Stimulated activated naive CD4-positive, alpha-beta T cell treated with Interleukin-2 at 50 U/mL for 16 hours (primary cell): ENCODE measurements around the gene RPL39.
"Not testable (repeated sequence)": the region's sequence is repeated elsewhere in the genome, so short reads cannot be mapped to it uniquely, and the experiment has no call there.

Source experiments
- DNase-seq: peaks from one replicate; lab custom pipeline; 2025; lab: John Stamatoyannopoulos, UW

The RPL39 gene

DNA sequence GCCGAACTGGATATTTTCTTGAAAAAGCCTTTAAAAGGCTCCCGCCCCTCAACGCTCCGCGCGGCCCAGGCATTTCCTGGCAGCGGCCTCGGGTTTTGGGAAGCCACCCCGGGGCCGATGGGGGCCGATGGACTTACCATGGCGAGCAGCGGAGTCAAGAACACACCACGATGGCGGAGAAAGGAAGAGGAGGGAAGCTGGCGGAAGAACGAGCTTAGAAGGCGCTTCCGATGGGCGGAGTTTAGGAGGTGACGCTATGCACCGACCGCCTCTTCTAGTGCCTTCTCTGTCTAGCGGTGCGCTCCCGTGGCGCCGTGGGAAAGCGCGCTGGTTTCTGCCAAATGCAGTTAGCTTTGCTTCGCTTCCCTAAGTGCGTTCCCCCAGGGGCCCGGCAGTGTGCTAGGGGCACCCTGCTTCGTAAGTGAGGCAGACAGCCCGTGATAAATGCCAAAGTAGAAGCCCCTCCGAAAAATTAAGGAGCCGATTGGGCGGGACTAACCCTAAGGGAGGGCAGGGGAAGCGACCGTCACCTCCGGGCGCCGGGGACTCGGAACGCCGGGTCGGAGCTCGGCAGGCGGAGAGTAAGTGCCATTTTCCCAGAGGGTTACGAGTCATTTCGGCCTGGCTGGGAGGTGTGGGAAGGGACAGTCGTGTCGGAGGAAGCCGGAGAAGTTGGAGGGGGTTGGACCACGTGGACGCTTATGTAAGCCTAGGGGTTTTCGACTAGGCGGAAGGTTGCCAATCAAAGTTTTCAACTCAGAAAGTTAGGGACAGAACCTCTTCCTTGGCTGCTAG lies at the start of gene RPL39:
TSS of gene RPL39 (minus strand) at position 194 of the 795 bp plus-strand sequence. CDS start at position 140, 54 bp downstream.
- DNase-seq: peak; percentile 80

DNA sequence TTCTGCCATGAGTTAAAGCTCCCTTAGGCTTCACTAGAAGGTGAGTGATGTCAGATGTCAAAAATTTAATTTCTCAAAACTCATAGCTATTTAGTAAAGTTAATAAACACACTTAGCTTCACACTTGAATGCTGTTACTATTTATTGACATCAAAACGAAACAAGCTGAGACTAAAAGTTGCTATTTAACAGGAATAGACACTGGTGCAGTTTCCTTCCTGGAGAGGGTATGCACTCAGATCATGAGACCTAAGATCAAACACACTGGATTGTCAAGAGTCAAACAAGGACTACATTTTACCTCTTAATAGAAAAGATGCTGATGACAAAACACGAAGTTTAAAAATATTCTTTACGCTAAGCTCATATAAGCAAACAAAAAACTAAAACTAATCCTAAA lies 42.5 kb upstream of the RPL39 start:
- DNase-seq: no peak

DNA sequence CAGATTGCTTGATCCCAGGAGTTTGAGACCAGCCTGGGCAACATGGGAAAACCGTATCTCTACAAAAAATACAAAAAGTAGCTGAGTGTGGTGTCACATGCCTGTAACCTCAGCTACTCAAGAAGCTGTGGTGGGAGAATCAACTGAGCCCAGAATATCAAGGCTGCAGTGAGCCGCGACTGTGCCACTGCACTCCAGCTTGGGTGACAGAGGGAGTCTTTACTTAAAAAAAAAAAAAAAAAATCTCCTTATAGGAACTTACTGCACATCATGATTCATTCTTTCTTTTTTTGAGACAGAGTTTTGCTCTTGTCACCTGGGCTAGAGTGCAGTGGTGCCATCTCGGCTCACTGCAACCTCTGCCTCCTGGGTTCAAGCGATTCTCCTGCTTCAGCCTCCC lies 37.0 kb upstream of the RPL39 start:
- no peak for DNase-seq

DNA sequence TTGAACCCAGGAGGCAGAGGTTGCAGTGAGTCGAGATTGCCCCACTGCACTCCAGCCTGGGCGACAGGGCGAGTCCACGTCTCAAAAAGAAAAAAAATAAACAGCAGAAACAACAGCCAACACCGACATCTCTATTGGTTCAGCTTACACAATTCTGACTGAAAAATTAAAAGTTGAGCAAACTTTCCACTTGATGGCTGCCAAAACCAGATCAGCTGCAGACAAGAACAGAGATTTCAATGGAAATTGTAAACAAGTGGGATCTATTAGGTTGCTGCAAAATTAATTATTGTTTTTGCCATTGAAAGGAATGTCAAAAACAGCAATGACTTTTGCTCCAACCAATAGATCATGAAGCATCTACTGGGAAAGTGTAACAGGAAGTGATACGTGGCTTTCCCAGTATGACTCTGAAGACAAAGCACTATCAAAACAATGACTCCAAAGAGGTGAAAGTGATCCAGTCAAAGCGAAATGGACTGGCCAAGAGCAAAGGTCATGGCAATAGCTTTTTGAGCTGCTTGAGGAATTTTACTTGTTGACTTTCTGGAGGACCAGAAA lies 35.0 kb upstream of the RPL39 start:
- no peak for DNase-seq

DNA sequence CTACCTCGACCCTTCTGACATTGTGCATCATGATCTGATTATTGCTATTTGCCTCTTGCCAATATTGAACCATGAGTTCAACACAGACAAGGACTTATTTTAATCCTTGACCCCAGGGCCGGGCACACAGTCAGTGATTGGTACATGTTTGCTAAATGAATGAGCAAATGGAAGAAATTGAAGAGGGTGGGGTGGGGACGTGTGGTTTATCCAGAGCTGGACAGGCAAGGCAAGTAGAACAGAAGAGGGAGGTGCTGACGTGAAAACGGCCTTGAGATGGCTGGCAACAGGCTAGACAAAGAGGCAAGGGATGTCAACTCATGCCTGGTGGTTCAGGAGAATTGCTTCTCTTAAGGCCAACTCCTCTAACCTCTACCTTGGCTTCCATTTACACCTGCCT lies 32.8 kb upstream of the RPL39 start:
- not testable (repeated sequence) for DNase-seq

DNA sequence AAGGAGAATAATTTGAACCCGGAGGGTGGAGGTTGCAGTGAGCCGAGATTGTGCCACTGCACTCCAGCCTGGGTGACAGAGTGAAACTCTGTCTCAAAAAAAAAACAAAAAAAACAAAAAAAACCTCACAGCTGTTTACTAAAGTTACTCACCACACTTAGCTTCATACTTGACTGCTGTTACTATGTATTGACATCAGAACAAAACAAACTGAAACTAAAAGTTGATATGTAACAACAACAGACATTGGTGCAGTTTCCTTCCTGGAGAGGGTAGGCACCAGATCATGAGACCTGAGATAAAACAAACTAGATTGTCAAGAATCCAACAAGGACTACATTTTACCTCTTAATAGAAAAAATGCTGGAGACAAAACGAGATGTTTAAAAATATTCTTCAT lies 30.3 kb upstream of the RPL39 start:
- DNase-seq: not testable (repeated sequence)

DNA sequence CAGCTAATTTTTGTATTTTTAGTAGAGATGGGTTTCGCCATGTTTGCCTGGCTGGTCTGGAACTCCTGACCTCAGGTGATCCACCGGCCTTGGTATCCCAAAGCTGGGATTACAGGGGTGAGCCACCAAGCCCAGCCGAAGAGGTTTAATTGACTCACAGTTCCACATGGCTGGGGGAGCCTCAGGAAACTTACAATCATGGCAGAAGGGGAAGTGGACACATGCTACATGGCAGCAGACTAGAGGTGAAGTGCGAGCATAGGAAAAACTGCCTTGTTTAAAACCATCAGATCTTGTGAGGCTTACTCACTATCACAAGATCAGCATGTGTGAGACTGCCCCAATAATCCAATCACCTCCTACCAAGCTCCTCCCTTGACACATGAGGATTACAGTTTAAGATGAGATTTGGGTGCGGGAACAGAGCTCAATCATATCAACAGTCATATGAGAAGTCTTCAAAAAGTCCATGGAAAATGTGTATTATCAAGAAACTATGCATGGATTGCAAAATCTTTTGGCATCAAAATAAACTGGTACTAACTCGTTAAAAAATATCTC lies 25.8 kb upstream of the RPL39 start:
- no peak for DNase-seq

DNA sequence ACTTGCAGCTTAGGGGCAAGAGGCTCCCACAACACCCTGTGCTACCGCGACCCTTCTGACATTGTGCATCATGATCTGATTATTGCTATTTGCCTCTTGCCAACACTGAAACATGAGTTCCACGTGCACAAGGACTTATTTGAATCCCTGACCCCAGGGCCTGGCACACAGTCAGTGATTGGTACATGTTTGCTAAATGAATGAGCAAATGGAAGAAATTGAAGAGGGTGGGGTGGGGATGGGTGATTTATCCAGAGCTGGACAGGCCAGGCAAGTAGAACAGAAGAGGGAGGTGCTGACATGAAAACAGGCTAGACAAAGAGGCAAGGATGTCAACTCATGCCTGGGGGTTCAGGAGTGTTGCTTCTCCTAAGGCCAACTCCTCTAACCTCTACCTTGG lies 24.9 kb upstream of the RPL39 start:
- no peak for DNase-seq

DNA sequence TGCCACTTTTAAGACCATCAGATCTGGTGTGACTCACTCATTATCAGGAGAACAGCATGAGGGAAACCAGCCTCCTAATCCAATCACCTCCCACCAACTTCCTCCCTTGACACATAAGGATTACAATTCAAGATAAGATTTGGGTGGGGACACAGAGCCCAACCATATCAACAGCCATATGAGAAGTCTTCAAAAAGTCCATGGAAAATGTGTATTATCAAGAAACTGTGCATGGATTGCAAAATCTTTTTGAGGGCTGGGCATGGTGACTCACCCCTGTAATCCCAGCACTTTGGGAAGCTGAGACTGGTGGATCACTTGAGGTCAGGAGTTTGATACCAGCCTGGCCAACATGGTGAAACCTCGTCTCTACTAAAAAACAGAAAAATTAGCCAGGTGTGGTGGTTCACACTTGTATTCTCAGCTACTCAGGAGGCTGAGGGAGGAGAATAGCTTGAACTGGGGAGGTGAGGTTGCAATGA lies 17.8 kb upstream of the RPL39 start:
- DNase-seq: no peak

DNA sequence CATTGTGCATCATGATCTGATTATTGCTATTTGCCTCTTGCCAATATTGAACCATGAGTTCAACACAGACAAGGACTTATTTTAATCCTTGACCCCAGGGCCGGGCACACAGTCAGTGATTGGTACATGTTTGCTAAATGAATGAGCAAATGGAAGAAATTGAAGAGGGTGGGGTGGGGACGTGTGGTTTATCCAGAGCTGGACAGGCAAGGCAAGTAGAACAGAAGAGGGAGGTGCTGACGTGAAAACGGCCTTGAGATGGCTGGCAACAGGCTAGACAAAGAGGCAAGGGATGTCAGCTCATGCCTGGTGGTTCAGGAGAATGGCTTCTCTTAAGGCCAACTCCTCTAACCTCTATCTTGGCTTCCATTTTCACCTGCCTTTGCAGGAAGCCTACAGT lies 17.0 kb upstream of the RPL39 start:
- DNase-seq: not testable (repeated sequence)

DNA sequence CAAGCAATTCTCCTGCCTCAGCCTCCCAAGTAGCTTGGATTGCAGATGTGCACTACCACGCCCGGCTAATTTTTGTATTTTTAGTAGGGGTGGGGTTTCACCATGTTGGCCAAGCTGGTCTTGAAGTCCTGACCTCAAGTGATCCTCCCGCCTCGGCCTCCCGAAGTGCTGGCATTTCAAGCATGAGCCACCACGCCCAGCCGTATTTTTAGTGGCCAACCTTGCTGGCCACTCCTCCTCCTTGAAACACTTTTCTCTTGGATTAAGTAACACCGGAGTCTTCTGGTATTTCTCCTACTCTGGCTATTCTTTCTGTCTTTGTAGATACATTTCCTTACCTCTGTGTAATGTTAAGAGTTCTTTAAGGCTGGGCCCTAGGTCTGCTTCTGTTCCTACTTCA lies 11.1 kb upstream of the RPL39 start:
- DNase-seq: no peak

DNA sequence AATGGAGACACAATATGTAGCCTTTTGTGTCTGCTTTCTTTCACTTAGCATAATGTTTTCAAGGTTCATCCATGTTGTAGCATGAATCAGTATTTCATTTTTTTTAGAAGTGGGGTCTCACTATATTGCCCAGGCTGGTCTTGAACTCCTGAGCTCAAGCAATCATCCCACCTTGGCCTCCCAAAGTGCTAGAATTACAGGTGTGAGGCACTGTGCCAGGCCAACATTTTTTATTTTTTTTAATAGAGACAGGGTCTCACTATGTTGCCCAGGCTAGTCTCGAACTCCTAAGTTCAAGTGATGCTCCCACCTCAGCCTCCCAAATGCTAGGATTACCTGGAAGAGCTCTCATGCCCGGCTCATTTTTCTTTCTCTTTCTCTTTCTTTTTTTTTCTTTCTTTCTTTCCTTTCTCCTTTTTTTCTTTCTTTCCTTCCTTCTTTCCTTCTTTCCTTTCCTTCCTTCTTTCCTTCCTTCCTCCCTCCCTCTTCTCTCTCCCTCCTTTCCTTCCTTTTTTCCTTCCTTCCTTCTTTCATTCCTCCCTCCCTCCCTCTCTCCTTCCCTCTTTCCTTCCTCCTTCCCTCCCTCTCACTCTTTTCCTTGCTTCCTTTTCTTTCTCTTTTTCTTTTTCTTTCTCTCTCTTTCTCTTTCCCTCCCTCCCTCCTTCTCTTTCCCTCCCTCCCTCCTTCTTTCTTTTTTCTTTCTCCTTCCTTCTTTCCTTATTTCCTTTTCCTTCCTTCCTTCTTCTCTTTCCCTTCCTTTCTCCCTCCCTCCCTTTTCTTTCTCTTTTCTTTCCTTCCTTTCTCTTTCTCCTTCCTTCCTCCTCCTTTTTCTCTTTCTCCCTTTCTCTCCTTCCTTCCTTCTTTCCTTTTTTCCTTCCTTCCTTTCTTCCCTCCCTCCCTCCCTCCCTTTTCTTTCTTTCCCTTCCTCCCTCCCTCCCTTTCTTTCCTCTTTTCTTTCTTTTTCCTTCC lies 10.1 kb upstream of the RPL39 start:
- DNase-seq: no peak

DNA sequence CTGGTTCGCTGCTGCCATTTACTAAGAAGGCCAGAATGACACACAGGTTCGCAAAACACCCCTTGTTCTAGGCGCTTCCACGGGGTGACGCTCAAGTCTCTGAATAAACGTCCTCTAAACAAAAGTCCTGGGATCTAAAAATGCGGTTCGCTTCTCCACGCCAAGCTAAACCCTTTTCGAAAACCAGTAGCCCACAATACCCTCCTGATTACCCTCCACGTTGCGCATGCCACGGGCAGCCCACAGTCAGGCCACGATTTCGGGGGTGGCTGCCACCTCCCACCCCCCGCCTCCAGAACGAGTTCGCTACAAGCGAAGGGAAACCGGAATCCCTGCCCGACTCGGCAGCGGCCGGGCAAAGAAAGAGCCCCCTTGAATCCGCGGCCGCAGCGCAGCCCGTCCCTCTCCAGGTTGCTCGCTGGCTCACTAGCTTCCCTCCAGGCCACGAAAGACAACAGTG lies 423 bp downstream of the RPL39 start:
- DNase-seq: peak; percentile 43

DNA sequence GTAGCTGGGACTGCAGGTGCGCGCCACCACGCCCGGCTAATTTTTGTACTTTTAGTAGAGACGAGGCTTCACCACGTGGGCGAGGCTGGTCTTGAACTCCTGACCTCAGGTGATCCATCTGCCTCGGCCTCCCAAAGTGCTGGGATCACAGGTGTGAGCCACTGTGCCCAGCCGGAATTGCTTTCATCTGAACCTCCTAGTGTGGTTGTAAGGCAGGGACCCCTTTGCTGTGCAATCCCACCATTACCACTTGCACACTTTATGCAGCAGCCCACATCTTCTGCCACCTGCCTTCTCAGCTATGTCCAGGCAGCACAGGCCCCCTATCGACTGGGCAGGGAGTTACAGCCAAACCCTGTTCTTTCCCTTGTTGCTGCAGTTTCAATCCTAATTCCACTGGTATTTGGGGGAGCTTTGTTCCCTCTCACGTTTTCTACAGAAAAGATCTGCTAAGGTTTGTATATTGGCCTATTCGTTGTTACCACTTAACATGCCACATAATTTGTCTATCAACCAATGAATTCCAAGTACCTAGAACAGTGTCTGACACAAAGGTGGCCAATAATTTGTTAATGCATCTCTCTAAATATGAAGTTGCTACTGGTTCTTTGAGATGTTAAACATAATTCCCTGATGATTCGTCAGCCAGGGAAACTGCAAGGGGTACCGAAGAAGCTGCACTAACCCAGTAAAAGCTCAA lies 6.5 kb downstream of the RPL39 start:
- peak; percentile 29 for DNase-seq

DNA sequence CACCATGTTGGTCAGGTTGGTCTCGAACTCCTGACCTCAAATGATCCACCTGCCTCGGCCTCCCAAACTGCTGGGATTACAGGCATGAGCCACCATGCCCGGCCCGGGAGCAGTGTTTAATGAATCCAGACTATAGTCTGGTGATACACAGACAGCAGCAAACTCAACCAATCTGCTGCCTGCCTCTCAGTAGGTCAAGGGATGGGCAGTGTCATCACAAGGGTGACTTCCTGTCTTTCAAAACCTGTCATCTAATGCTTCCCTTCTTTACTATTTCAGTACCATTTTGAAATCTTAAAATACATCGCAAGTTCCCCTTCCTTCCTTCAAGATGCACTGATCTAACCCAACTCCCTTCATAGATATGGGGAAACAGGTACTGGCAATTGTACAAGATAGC lies 8.4 kb downstream of the RPL39 start:
- DNase-seq: no peak

DNA sequence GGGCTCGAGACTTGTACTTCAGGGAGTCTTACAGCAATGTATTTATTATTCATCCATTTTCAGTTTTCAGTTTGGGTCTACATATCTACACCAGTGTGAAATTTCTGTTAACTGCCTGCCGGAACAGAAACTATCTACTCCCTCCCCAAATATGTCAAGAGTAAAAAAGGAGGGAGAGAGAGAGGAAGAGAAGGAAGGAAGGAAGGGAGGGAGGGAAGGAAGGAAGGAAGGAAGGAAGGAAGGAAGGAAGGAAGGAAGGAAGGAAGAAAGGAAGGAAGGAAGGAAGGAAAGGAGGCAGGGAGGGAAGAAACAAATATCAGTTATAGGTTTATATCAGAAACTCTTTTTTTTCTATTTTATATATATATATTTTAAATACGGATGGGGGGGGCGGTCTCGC lies 12.6 kb downstream of the RPL39 start:
- DNase-seq: no peak

DNA sequence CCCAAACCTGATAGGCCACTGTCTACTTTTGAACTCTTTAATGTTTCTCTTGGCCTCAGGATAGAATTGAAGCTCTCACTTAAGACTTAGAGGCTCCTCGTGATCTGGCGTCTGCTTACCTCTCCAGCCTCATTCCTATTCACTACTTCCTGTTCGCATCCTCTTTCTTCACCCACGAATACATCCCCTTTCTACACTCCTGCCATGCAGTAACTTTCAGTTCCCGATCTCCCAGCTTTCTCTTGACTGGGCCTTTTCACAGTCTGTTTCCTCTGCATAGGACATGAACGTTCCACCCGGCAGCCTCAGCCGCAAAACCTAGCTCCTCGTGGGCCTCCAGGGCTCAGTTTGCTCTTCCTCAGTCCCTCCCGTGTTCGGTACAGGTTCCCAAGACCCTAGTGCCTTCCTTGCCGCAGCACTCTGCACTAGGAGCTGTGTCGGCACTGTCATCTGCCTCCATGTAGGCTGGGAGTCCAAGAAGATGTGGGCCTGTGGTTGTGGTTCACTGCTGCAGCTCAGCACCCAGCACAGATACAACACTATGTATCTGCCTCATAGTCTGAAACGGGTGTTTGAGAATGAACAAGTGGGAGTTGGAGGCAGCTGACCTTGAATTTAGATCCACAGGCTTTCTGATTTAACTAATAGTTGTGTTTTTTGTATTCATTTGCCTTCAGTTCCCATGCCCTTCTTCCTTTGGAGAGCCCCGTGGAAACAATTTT lies 15.8 kb downstream of the RPL39 start:
- no peak for DNase-seq

DNA sequence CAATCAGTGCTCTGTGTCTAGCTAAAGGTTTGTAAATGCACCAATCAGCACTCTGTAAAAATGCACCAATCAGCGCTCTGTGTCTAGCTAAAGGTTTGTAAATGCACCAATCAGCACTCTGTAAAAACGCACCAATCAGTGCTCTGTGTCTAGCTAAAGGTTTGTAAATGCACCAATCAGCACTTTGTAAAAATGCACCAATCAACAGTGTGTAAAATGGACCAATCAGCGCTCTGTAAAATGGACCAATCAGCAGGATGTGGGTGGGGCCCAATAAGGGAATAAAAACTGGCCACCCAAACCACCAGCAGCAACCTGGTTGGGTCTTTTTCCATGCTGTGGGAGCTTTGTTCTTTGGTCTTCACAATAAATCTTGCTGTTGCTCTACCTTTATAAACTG lies 22.0 kb downstream of the RPL39 start:
- not testable (repeated sequence) for DNase-seq

DNA sequence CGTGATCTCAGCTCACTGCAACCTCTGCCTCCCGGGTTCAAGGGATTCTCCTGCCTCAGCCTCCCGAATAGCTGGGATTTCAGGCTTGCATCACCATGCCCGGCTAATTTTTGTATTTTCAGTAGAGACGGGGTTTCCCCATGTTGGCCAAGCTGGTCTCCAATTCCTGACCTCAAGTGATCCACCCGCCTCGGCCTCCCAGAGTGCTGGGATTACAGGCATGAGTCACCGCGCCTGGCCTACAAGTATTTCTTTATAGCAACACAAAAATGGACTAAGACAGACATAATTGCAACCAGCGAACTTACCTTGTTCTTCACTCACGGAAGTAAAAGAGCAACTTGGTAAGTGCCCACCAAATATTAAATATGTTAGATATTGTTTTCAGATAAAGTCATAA lies 23.0 kb downstream of the RPL39 start:
- DNase-seq: not testable (repeated sequence)

DNA sequence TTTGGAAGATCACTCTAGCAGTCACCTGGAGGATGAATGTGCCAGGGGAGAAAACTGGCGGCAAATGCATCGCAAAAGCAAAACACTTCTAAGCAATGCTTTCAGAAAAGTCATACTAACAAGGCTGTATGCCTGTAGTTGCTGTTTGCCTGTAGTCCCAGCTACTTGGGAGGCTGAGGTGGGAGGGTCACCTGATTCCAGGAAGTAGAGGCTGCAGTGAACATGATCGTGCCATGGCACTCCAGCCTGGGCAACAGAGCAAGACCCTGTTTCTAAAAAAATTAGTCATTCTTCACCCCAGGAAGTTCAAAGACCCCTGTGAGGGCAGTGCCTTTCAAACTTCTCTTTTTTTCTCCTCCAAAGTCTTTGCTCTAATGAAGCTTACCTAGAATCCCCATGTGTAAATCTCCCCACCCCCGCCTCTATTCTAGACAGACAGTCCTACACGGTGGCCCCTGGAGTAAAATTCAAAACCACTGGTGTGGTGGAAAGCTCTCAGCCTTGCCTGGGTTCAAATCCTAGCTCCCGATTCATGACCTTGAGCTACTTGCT lies 27.5 kb downstream of the RPL39 start:
- no peak for DNase-seq
